Inflammatory macrophage (primary cell): ENCODE data around the gene SAMD13.

Experiments used
- DNase-seq, 2 donors: peaks; one replicate each; pipeline ENCODE4 v3.0.0-alpha.2; 2020 to 2022

Gene SAMD13

DNA sequence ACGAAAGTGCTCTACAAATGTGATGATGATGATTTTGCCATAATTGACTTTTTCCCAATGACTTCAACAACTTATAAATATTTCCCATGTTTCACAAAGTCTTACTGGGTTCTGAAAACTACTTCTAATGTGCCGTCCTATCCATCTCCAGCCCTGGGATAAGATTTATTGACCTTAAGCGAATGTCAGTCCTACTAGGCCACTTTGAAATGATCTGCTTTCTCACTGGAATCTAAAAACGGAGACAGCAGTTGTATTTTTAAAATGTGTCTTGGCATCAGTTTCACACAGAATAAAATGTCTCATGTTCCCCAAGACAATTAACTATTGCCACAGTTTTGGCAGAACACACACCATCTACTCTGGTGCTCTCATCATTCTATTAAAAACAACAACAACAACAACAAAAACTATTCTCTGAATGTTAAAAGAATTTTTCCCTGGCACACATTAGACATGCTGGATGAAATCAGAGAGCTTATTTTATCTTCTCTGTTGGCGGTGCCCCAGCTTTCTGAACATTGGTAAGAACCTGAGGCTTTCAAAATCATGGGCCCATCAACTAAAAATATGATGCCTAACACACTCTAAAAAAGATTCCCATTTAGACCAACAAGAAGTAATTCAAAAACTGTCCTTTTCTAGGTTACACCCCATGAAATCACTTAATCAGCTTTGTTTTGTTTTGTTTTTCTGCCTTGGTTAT is 73.6 kb downstream of the SAMD13 start:
- no peak for DNase-seq

DNA sequence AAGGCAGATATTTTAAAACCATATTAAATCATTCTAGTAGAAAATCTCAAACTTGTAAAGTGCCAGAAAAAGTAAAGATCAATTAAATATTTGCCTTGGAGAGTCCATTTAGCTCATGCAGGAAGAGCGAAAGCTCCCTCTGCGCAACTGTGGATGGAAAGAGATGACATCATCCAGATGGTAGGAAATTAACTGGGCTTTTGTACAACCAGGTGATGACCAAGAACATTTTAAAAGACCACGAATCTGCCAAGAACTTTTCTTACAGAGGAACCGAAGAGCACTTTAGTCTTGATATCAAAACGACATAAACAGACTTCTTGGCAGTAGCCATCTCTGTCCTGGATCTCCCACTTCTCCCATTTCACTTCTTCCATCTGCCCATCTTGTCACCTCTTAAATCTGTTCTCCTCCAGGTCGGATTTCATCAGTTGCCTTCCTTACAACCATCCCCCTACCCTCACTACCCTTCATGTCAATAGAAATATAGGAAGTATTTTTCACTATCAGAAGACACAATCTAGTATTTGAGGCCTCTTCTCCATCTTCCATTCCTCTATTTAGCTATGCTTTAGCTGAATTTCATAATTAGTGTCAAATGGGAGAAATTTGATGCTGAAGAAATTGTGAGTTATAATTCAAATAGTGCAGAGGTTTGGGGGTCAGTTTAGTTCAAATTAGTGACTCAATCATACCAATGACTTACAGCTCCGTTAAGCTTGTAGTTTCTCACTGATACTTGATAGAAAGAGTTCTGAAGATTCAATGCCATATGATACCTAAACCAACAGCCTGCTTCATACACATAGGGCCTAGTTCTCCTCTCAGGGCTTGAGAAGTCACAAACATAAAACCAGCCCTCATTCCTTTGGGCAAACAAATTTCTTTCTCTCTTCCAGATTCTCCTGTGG is 74.7 kb downstream of the SAMD13 start:
- no peak for DNase-seq

DNA sequence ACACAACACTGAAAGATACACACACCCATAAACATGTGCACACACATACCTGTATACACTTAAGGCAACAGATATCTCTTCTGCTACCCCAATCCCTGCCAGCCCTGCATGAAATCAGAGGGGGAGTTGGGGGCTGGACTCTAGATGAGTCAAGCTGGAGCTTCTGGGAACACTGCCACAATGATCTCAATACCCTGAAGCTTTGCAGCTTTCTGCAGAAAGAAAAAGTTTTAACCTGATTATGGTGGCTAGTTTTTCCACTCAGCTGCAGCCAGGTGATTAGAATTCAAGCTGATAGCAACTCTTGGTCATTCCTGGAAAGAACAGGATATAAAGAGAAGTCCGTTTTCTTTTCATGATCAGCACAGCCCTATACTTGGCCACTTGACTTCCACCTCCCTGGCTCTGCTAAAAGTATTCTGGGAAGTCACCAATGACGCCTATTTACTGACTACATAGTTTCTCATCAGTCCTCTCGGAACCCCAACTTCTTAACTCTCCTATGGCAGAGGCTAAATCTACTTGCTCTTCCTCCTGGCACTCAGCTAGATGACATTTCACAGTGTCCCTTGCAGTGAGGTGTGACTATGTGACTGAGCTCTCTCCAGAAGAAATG is 76.1 kb downstream of the SAMD13 start:
- no peak for DNase-seq

DNA sequence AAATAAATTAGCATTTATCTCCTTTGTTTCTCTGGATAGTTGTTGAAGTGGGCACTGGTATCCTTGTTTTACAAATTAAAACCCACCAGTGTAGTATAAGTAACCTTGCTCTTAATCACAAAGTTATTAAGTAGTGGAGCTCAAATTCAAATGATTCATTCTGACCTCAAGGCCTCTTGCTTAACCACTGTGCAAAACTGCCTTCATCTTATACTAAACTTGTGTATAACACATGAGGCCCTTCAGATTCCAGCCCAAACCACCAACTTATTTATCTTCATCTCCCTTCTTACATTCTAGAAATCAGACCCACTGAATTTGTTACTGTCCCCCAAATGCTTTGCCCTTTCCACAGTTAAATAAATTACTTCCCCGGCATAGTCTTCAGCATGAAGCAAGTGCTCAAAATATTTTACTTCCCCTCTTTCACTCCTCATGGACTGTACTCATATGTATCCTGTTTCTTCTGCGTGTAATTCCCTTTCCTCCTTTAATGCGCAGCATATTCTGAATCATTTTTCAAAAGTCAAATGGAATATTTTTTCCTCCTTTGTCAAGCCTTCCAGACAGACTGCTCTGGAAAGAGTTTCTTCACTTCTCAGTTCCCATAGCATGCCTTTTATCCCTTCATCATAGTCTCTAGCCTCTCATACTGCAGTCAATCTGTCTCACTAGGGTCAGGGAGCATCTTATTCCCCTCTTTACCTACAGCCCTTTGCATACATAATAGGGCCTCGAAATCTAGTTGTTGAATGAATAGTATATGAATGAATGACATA is 77.8 kb downstream of the SAMD13 start:
- peak; percentile 49 to 56 for DNase-seq

DNA sequence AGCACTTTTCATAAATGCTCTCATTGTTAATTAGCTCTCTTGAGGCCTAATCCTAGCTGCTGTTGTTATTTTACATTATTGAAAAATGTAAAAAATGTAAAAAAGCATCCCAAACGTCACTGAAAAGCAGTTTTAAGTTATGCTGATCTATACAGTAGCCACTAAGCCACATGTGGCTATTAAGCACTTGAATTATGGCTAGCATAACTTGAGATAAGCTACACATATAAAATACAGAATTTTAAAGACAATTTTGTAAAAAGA is 78.3 kb downstream of the SAMD13 start:
- no peak for DNase-seq

DNA sequence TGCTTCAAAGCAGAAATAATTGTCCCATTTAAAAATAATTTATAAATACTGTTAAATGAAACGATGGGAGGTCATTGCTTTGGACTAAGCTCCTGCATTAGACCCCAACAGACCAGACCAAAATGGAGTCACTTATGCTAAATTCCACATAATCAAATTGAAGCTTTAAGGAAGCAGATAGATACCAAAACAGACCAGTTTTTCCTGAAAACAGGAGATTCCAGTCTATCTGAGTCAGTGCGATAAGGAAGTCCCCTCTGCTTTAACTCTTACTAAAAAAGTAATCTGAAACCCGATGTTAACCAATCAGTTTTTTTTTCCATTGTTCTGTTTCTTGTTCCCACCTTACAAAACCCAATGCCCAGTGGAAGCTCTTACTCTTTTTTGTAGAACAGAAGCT is 80.6 kb downstream of the SAMD13 start:
- no peak for DNase-seq

DNA sequence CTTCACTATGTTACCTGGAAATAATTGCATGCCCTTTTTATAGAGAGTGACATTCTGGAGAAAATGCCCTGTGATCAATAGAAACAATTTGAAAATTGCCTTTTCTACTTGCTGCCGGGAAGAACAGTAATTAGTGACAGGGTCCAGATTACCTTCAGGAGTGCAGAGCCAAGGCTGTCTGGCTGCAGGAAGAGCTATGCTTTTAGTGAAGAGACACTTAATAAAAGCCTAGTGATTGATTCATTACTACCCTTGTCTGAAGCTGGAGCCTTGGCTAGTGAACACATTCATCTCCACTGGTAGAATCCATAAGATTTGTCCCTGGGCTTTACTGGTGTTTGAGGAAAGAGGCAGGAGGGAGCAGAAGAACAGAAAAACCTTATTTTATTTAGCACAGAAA is 83.8 kb downstream of the SAMD13 start:
- no peak for DNase-seq

DNA sequence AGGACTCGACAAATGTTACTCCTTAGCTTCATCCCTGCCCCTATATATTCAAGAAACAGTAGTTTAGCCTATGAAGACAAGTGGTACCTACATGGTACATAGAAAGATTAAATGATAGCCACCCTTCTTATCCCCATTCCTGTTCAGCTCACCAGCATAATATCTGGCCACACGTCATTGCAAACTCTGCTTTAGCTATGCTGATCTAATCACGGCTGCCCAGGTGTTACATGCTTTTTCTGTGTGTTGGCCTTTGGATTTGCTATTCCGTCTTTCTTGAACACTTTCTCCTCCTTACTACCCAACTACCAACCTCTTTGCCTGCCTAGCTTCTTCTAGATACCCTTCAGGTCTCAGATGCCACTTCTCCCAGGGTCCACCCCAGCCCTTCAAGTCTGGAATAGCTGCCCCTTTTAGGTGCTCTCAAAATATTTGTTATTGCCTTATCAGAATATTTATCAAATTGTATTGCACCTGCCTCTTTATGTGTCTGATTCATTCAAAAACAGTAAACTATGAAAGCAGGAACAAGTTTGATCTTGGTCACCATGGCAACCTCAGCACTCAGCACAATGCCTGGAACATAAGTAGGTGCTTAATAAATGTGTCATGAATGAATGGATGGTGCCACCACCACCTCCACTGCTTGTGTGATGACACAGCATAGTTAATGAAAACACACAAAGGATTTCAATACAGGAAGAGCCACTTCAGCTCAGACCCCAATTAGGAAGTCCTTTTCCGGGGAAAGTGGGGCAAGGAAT is 85.4 kb downstream of the SAMD13 start:
- peak in 1 of 2 donors; percentile 29 for DNase-seq

DNA sequence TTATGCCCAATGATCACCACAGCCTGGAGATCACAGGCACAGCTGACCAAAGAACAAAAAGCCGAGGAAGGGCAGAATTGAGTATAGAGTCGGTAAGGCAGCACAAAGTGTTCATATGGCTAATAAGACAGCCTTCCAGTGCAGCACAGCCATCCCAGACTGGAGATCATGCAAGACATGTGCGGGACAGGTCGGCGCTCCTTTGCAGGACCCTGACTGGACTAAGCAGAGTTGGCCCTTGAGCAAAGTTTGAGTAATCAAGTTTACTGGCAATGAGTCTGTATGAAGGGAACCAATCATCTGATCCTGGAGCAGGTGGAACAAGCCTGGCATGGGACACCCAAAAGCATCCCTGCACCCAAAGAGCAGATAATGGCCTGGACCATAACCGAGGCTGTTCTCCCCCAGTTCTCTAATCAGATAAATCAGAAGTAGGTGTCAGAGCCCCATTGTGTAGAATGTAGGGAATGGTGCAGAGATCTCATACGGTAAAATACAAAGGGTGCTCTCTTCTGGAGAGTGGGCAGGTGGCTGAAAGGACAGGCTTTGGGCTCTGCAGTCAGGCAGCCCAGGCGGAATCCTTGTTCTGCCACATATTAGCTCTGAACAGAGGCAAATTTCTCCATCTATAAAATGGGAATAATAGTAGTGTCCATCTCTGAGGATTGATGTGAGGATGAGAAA is 86.1 kb downstream of the SAMD13 start:
- DNase-seq: no peak

DNA sequence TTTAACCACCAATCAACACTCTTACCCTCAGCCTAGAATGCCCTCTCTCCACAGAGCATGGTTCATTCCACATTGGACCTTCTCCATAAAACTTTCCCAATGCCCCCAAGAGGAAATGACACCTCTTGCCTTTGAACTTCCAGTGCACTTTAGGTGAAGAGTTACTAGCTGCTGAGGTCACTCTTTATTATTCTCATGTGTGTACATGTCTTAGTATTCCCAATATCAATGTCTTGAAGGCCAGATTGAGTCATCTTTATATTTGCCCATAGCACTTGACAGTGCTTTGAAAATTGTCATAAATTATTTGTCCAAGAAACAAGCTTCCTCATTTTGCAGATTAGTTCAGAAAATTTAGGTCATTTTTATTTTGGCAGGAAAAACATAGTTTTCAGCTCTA is 88.7 kb downstream of the SAMD13 start:
- DNase-seq: peak; percentile 48 to 73

DNA sequence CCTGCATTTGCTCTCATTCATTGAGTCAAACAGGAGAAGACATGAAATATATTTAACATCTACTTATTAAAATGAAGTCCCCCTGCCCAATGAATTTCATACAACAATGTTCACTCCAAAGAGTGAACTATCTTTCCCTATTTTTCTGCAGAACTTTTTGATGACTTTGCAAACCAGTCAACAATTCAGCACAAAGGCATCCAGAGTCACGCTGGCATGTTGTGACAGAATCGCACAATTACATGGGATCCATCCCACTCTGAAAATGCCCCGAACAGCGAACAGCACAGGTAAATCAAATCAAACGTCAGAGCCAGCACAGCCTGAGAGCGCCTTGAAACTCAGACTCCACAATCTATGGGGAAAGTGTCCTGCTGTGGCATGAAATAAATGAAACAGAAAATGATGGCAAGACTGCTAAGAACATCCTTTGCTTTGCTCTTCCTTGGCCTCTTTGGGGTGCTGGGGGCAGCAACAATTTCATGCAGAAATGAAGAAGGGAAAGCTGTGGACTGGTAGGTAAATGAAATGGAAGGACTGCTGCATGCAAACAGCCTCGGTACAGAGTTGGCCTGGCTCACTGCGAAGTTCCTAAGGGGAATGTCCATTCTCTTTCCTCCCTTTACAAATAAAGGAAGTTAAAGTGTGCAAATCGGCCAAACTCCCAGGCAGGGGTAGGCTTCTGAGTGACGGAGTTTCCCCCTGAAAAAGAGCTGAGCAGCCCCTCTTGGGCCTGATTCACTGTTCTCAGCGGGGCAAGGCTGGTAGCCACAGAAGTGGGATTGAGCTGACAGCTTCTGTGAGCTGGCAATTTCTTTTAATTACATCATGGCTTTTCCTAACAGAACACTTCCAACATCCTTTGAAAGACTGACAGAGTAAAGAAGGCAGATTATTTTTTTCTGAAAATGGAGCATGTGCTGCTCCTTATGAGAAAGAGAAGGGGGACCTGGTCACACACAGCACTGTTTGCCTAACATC is 97.0 kb downstream of the SAMD13 start, which contains the start of gene DNASE2B:
TSS of gene DNASE2B (plus strand) at position 310 of the 981 bp plus-strand sequence. CDS start at position 391, 81 bp downstream.
- DNase-seq: no peak
